GM21723 (cell line): ENCODE results near the gene DNER.
A peak's percentile ranks its signal among the peaks of the same experiment; 100 is the strongest.
"Not testable (repeated sequence)": the region's sequence is repeated elsewhere in the genome, so short reads cannot be mapped to it uniquely, and the experiment has no call there.

Experiments used
- ATAC-seq: cut with Tn5 transposase; IDR thresholded peaks from one replicate; pipeline ENCODE4 v1.9.1; 2021; ENCODE audit warnings: mild to moderate bottlenecking, moderate library complexity; ENCODE audit not compliant: unreplicated experiment

Gene DNER

DNA sequence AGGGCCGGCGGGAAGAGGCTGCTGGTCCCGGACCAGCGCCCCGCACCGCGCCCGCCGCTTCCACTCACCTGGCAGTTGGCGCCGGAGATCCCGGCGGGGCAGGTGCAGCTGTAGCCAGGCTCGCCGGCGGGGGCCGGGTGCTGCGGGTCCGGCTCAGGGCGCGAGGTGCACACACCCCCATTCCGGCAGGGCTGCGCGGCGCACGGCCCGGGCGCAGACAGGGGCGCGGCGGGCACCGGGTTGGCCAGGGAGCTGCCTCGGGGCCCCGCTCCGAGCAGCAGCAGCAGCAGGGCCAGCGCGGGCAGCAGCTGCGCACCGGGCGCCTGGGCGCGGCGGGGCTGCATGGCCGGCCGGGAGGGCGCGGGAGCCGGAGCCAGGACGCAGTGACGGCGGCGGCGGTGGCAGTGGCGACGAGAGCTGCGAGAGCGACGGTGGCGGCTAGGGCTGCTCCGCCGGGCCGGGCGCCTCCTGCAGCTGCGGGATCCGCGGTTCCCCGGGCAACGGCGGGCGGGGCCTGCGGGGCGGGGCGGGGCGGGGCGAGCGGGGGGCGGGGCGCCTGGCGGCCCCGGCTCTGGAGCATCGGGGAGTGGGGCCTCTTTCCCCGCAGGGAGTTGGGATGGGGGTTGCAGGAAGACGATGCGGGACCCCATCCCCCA lies at the start of gene DNER:
Gene DNER, minus strand, starts transcription at position 476 of the 656 bp plus-strand sequence. Its CDS starts 132 bp downstream, at position 344.
- peak; percentile 83 for ATAC-seq

- ATAC-seq: no peak
Observed at GRCh38 chr2:229761663-229762062, 47.3 kb upstream of the DNER start.

GRCh38 chr2:229757462-229757861 lies 43.1 kb upstream of the DNER start:
- ATAC-seq: not testable (repeated sequence)

- no peak for ATAC-seq
Observed at GRCh38 chr2:229752970-229753729, 38.8 kb upstream of the DNER start.

GRCh38 chr2:229749779-229750178 lies 35.4 kb upstream of the DNER start:
- ATAC-seq: no peak

DNA sequence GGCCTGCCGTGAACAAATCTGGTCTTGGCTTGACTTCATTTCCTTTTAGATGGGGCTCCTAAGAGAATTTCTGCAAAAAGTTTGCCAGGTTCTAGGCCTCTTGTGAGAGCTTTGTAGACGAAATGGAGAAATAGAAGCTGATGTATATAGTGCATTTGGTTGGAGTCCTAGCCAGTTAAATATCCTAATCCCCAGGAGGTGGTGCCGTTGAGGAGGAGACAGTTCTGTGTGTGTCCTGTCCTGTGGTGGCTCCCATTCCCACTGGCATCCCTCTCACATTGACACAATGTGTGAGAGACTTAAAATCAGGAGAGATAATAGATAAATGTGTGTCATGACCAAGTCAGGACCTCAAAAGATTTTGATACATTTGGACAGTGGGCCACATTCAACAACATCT lies 34.6 kb upstream of the DNER start:
- ATAC-seq: no peak

DNA sequence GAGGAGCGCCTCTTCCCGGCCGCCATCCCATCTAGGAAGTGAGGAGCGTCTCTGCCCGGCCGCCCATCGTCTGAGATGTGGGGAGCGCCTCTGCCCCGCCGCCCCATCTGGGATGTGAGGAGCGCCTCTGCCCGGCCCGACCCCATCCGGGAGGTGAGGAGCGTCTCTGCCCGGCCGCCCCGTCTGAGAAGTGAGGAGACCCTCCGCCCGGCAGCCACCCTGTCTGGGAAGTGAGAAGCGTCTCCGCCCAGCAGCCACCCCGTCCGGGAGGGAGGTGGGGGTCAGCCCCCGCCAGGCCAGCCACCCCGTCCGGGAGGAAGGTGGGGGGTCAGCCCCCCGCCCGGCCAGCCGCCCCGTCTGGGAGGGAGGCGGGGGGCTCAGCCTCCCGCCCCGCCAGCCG lies 28.3 kb upstream of the DNER start:
- not testable (repeated sequence) for ATAC-seq

DNA sequence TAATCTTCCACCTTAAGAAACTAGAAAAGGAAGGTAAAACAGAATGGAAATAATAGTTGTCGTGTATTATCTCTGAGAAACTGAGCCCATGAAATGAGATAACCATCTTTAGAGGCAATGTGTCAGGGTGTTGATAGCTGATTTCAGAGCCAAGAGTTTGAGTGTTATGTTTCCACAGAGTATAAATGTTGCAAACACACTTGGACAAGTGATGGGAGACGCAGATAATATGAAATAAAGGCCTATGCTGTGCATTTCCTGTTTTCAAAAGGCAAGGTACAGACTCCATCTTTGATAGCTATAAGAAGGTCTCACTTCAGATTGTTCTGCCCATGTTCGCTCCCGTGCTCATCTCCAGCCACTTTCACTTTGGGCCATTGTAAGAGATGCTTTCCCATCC lies 25.9 kb upstream of the DNER start:
- no peak for ATAC-seq

DNA sequence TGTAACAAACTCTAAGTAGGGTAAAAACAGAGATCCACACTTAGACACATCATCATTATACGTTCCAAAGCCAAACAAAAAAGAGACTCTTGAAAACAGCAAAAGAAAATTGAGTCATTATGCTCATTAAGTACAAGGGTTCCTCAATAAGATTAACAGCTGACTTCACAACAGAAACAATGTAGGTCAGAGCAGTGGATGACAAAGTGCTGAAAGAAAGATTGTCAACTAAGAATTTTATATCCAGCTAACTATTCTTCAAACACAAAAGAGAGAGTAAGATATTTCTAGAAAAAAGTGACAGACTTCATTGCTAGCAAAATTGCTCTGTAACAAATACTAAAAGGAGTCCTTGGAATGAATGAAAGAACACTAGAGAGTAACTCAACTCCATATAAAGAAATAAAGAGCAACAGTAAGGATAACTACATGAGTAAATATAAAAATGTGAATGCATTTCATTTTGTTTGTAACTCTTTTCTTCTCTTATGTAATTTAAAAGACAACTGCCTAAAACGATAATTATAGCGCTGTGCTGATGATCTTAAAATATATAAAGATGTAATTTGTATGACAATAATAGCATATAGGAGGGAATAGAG lies 23.8 kb upstream of the DNER start:
- ATAC-seq: no peak

DNA sequence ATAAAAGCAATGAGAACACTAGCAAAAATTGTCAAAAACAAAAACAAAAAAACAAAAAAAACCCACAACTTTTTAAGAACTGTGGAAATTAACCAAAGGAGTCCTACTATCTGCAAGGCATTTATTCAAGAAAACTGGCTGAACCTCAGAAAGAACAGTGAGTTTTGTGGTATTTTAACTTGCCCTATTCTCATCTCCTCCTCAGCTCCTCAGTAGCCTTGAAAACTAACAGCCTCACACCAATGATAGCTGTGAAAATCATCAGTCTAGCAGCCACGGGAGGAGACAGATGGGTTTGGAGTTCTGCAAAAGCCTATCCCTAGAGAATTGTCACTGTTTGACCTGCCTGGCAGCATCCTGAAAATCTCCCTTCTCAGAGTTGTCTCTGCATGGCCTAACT lies 20.1 kb upstream of the DNER start:
- ATAC-seq: no peak

DNA sequence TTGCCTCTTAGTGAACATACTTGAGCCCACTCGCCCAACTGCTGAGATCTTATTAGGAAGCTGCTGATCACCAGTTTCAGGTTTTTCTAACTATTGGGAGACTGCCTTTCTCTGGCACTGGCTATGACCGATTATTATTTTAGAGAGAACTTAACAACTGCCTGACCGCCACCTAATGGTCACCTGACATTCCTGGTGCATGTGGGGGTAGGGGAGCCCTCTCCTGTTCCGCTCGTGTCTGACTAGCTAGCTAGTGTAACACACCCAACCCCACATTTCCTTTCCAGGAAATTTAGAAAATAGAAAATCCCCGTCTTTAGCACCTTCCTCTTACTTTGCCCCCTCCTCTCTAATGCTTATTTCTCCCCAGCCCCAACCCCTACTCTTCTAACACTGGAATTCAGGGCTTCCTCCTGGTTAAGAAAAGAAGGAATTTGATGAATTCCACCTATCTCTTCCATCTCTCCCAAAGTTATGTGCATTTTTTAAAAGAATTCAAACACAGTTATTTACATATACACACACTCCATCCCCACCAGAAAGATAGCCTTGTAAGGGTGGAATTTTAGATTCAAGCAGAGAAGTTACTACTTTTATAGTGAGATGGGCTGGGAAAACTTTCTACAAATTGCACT lies 19.4 kb upstream of the DNER start:
- no peak for ATAC-seq

DNA sequence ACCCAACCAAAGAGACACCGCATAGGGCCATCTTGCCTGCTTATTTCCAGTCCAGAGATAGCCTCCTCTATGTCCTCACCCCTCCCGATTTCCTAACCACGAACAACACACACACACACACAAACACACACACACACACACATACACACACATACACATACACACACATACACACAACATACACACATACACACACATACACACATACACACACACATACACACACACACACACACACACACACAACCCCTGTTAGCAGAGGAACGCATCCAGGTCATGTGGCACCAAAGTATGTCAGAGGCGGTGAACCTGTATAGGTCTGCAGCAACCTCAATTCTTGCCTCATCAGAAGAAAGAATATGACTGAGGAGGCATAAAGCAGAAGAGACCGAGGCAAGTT lies 18.5 kb upstream of the DNER start:
- ATAC-seq: no peak

DNA sequence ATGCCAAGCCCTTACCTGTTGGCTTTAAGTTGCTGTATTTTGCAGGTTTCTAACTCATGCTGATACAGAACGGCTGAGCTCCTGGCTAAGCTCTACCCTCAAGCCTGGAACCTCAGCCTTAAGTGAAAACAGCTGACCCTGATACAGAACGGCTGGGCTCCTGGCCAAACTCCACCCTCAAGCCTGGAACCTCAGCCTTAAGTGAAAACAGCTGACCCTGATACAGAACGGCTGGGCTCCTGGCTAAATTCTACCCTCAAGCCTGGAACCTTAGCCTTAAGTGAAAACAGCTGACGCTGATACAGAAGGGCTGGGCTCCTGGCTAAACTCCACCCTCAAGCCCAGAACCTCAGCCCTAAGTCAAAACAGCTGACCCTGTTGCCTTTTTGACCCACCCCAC lies 17.6 kb upstream of the DNER start:
- no peak for ATAC-seq

- ATAC-seq: no peak
Observed at GRCh38 chr2:229731363-229731762, 17.0 kb upstream of the DNER start.

GRCh38 chr2:229728370-229728769 lies 14.0 kb upstream of the DNER start:
- ATAC-seq: no peak

- no peak for ATAC-seq
Observed at GRCh38 chr2:229726643-229727042, 12.3 kb upstream of the DNER start.

DNA sequence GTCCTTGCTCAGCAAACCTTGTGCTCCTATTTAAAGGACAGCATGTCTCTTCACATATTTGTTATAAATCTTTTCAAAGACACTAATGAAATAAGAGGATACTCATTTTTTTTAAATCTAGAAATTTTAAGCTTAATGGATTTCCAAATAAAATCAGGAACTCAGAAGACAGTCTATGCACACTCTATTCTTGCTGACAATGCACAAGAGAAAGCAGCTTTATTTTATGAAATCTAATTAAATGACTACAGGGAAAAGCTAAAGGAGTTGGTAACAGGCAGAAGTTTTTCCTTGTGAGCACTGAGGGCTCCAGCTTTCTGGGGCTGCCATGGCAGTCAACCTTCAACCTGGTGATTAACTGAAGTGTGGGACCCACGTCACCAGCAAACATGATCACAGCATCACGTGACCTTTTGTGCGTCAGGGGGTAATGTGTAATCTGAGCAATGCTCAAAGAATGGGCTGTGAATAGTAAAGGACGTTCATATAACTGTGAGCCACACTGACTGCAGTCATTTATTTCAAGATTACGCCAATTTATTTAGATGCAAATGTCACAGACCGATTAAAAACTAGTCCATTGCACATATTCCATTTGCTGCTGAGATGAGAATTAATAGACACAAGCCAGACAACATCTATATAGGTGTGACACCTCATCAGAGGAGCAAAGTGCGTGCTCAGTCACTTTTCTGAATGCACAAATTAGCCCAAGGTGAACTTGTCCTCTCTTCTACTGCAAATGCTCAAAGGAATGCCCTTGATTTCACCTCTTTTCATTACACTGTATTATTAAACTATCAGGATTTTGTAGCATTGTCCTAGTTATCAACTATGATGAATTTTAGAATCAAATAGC lies 11.6 kb upstream of the DNER start:
- no peak for ATAC-seq

- ATAC-seq: not testable (repeated sequence)
Observed at GRCh38 chr2:229723192-229723591, 8.8 kb upstream of the DNER start.

GRCh38 chr2:229719926-229720647 lies 5.7 kb upstream of the DNER start:
- ATAC-seq: no peak

GRCh38 chr2:229718057-229718456 lies 3.7 kb upstream of the DNER start:
- ATAC-seq: no peak
